ENCODE measurements around the gene NQO1.

NQO1 gene

GRCh38 chr16:69660166-69660565 lies 66.2 kb downstream of the NQO1 start:
- Histone ChIP-seq H3K27me3 (ENCODE audit: control insufficient read depth, insufficient read depth, low read length) (no peaks in the 10 kb centered on the region), H3K36me3 (ENCODE audit: control insufficient read depth, low read depth, low read length) (peaks cover 8% of the 10 kb centered on the region), H3K9ac (ENCODE audit: low read length) (no peak overlapping the region)

More at GRCh38 chr16:69660166-69660565, 66.2 kb downstream of the NQO1 start:
- Histone ChIP-seq H3K4me1 (ENCODE audit: control insufficient read depth, low read depth, low read length) (no peaks in the 10 kb centered on the region), H3K9me3 (ENCODE audit: control insufficient read depth, low read depth, low read length) (no peaks in the 10 kb centered on the region), H3K4me3 (ENCODE audit: low read length) (no peak overlapping the region), H3K27ac (ENCODE audit: low read length) (no peak overlapping the region)
